Keratinocyte (primary cell): Measurements from ENCODE around the gene PHF14. TPM values are rescaled to one million over a fixed set of nuclear protein-coding genes. Genes with fewer than 3 reads are reported as not detected.

Experiments
- DNase-seq: peaks from one replicate; pipeline ENCODE4 v3.0.0-alpha.2; 2011; ENCODE audit warnings: low read depth, missing footprints, low spot score
- FAIRE-seq: peaks from 2 replicates; lab custom pipeline; 2011; peaks lifted over from hg19 to GRCh38; lab: Jason Lieb, UNC
- H2AFZ ChIP-seq: 2 replicates; pipeline ENCODE4 v1.6.0; 2012; ENCODE audit warnings: low read length, control low read depth, inconsistent platforms; ENCODE audit not compliant: control insufficient read depth
- H3K27ac ChIP-seq: 2 replicates; pipeline ENCODE4 v1.5.1; 2011; ENCODE audit warnings: low read length; ENCODE audit not compliant: control insufficient read depth, insufficient read depth
- H3K27me3 ChIP-seq: 3 replicates; pipeline ENCODE4 v1.6.0; 2011; ENCODE audit warnings: low read length; ENCODE audit not compliant: control insufficient read depth, insufficient read depth; ENCODE audit errors: extremely low read depth
- H3K36me3 ChIP-seq, 2 experiments: 2 replicates in 1 of 2; 3 replicates in 1 of 2; pipeline ENCODE4 v1.5.1; 2011; ENCODE audit warnings: low read length in 2 of 2, mild to moderate bottlenecking in 1 of 2; ENCODE audit not compliant: control insufficient read depth in 2 of 2, insufficient read depth in 2 of 2; ENCODE audit errors: extremely low read depth in 1 of 2
- H3K4me1 ChIP-seq: 3 replicates; pipeline ENCODE4 v1.5.1; 2011; ENCODE audit warnings: low read length; ENCODE audit not compliant: control insufficient read depth, insufficient read depth; ENCODE audit errors: extremely low read depth
- H3K4me2 ChIP-seq: 3 replicates; pipeline ENCODE4 v1.6.0; 2011; ENCODE audit warnings: low read depth, low read length; ENCODE audit not compliant: control insufficient read depth, insufficient read depth; ENCODE audit errors: extremely low read depth
- H3K4me3 ChIP-seq, 3 experiments: fragments of 200-600 bp in 1 of 3; sonication (generic) in 1 of 3; 2 replicates in 2 of 3; 3 replicates in 1 of 3; pipeline ENCODE4 v1.5.1; 2011 to 2016; ENCODE audit warnings: low read length in 3 of 3, mild to moderate bottlenecking in 3 of 3, control low read depth in 2 of 3, inconsistent platforms in 1 of 3, low read depth in 1 of 3, mixed read lengths in 1 of 3, mixed run types in 1 of 3, moderate library complexity in 1 of 3; ENCODE audit not compliant: control insufficient read depth in 2 of 3, insufficient read depth in 2 of 3; ENCODE audit errors: extremely low read depth in 1 of 3
- H3K79me2 ChIP-seq: 2 replicates; pipeline ENCODE4 v1.6.0; 2012; ENCODE audit warnings: low read length; ENCODE audit not compliant: control insufficient read depth, insufficient read depth
- H3K9ac ChIP-seq: 3 replicates; pipeline ENCODE4 v1.6.0; 2011; ENCODE audit warnings: low read length; ENCODE audit not compliant: control insufficient read depth, insufficient read depth; ENCODE audit errors: extremely low read depth
- H3K9me1 ChIP-seq: 3 replicates; pipeline ENCODE4 v1.6.0; 2011; ENCODE audit warnings: low read length; ENCODE audit not compliant: control insufficient read depth, insufficient read depth; ENCODE audit errors: extremely low read depth
- H3K9me3 ChIP-seq: 2 replicates; pipeline ENCODE4 v1.5.1; 2012; ENCODE audit warnings: low read depth, low read length; ENCODE audit not compliant: control insufficient read depth
- H4K20me1 ChIP-seq: 3 replicates; pipeline ENCODE4 v1.6.0; 2011; ENCODE audit warnings: low read length; ENCODE audit not compliant: control insufficient read depth, insufficient read depth; ENCODE audit errors: extremely low read depth
- CTCF ChIP-seq, 3 experiments: IDR thresholded peaks in 1 of 3; conservative IDR thresholded peaks in 1 of 3; optimal IDR thresholded peaks in 1 of 3; 2 replicates in 2 of 3; 3 replicates in 1 of 3; pipeline versions ENCODE3 to v1.5.1; 2011; ENCODE audit warnings: low read length in 3 of 3, mild to moderate bottlenecking in 3 of 3, moderate library complexity in 2 of 3, control low read depth in 1 of 3, inconsistent platforms in 1 of 3; ENCODE audit not compliant: insufficient read depth in 2 of 3; ENCODE audit errors: extremely low read depth in 1 of 3
- EZH2 ChIP-seq: IDR thresholded peaks from one replicate; pipeline ENCODE4 v1.6.1; 2012; ENCODE audit warnings: inconsistent platforms, mild to moderate bottlenecking, low read length, moderate library complexity
- dilution Hi-C: fragments of 300-500 bp; cut with MboI; formaldehyde crosslinking; loops from one replicate; pipeline ENCODE4 v1.7.0; 2020; ENCODE audit warnings: low sequenced_read_pairs; ENCODE audit not compliant: extremely low pct_ligation_motif_present
- polyA plus RNA-seq, 5 experiments: library from polyadenylated mRNA; depleted of rRNA in 3 of 5; stranded (reverse) in 3 of 5; stranded (forward) in 1 of 5; unstranded in 1 of 5; fragments of >200 nt; gene quantifications; 1 replicate in 1 of 5; 2 replicates in 3 of 5; 3 replicates in 1 of 5; pipeline versions ENCODE4 v1.2.1 to v1.2.3, GENCODE V29; 2011 to 2012; ENCODE audit warnings: missing spikeins in 2 of 5, low read depth in 1 of 5, low replicate concordance in 1 of 5

The PHF14 gene
- polyA plus RNA-seq, 1 donor (not counting 4 experiments of a cell fraction or from before 2014, with no cell fraction given), result 16.9 TPM

- H3K27ac ChIP-seq, result no peak overlapping the region
- no peak overlapping the region for H3K4me3 ChIP-seq
- no peaks in the 10 kb centered on the region for H3K9me3 ChIP-seq
- no peak overlapping the region for H2AFZ ChIP-seq
- H3K4me2 ChIP-seq, result no peak overlapping the region
- H3K27me3 ChIP-seq, result no peaks in the 10 kb centered on the region
- H4K20me1 ChIP-seq, result no peaks in the 10 kb centered on the region
- H3K9ac ChIP-seq, result no peak overlapping the region
- H3K4me1 ChIP-seq, result no peaks in the 10 kb centered on the region
- no peak for DNase-seq
- no peaks in the 10 kb centered on the region for H3K79me2 ChIP-seq
- no peaks in the 10 kb centered on the region for H3K36me3 ChIP-seq
- TF ChIP-seq EZH2 (no peak), CTCF (optimal IDR thresholded peaks at IDR 0.05 in 1 of 3, IDR thresholded peaks at IDR 0.05 in 1 of 3, conservative IDR thresholded peaks at IDR 0.05 in 1 of 3; ENCODE audit: extremely low read depth in 1 of 3, insufficient read depth in 2 of 3, low read length in 3 of 3) (no peak)
- no peaks in the 10 kb centered on the region for H3K9me1 ChIP-seq
- dilution Hi-C loops, result no loop called here
- no peak for FAIRE-seq
Measured at GRCh38 chr7:11135573-11135972, 161.9 kb downstream of the PHF14 start.

- Histone ChIP-seq H2AFZ (no peak overlapping the region), H4K20me1 (no peaks in the 10 kb centered on the region), H3K4me1 (no peaks in the 10 kb centered on the region), H3K4me2 (no peak overlapping the region), H3K9ac (no peak overlapping the region), H3K36me3 (no peaks in the 10 kb centered on the region), H3K27ac (no peak overlapping the region), H3K27me3 (no peaks in the 10 kb centered on the region), H3K9me3 (no peaks in the 10 kb centered on the region), H3K9me1 (no peaks in the 10 kb centered on the region), H3K4me3 (no peak overlapping the region), H3K79me2 (no peaks in the 10 kb centered on the region)
- FAIRE-seq, result no peak
- dilution Hi-C loops, result no loop called here
- TF ChIP-seq CTCF (optimal IDR thresholded peaks at IDR 0.05 in 1 of 3, IDR thresholded peaks at IDR 0.05 in 1 of 3, conservative IDR thresholded peaks at IDR 0.05 in 1 of 3; ENCODE audit: extremely low read depth in 1 of 3, insufficient read depth in 2 of 3, low read length in 3 of 3), result no peak
- no peak for TF ChIP-seq EZH2
- DNase-seq, result no peak
Measured at GRCh38 chr7:11141541-11141940, 167.9 kb downstream of the PHF14 start.
